A549 (cell line): ENCODE results near the gene TUBGCP2. TPM values are rescaled to one million over a fixed set of nuclear protein-coding genes. Genes with fewer than 3 reads are reported as not detected.
A peak's percentile ranks its signal among the peaks of the same experiment; 100 is the strongest.

ENCODE experiments used
- ATAC-seq, 2 experiments: fragments of 200-7000 bp in 1 of 2; fragments of >200 bp in 1 of 2; cut with Nextera tagmentation in 1 of 2; cut with Tn5 transposase in 1 of 2; 3 replicates each; pipeline versions ENCODE4 v1.8.0 to v1.9.1; 2018 to 2020; ENCODE audit warnings: mild to moderate bottlenecking in 1 of 2, moderate library complexity in 1 of 2
- CTCF ChIA-PET: fragments of 300-600 bp; sonication (Branson Sonifier 250); formaldehyde crosslinking; extraction: SDS; loops from one replicate; lab custom pipeline; 2021; ENCODE audit warnings: antibody characterized with exemption, inconsistent platforms; lab: Yijun Ruan, JAX
- POLR2A ChIA-PET: fragments of 350-600 bp; formaldehyde crosslinking; extraction: SDS; loops from one replicate; lab custom pipeline; 2021; ENCODE audit warnings: antibody characterized with exemption, inconsistent platforms; lab: Yijun Ruan, JAX
- DNase-seq, 2 experiments: peaks; one replicate each; pipeline versions ENCODE4 v3.0.0 to v3.0.0-alpha.2; 2011 to 2016; ENCODE audit warnings: low read depth in 1 of 2, low spot score in 1 of 2
- FAIRE-seq: peaks from 2 replicates; lab custom pipeline; 2011; peaks lifted over from hg19 to GRCh38; lab: Jason Lieb, UNC
- H3K27ac ChIP-seq, 2 experiments: fragments of >200 bp; sonication (Bioruptor Twin); formaldehyde crosslinking; 3 replicates each; pipeline ENCODE4 v1.5.1; 2016 to 2017
- H3K4me1 ChIP-seq: fragments of >200 bp; sonication (Bioruptor Twin); formaldehyde crosslinking; 3 replicates; pipeline ENCODE4 v1.6.1; 2016
- H3K4me2 ChIP-seq: fragments of >200 bp; sonication (Bioruptor Twin); formaldehyde crosslinking; 3 replicates; pipeline ENCODE4 v1.6.1; 2016
- H3K4me3 ChIP-seq: fragments of >200 bp; sonication (Bioruptor Twin); formaldehyde crosslinking; 3 replicates; pipeline ENCODE4 v1.5.1; 2016
- H3K9me3 ChIP-seq: fragments of >200 bp; sonication (Bioruptor Twin); formaldehyde crosslinking; 3 replicates; pipeline ENCODE4 v1.6.1; 2016
- BHLHE40 ChIP-seq: IDR thresholded peaks from 2 replicates; pipeline ENCODE4 v1.6.1; 2012; ENCODE audit warnings: low read depth, low read length, inconsistent platforms
- CHD2 ChIP-seq: fragments of 150-350 bp; IDR thresholded peaks from 2 replicates; pipeline ENCODE4 v1.6.1; 2014; ENCODE audit warnings: low read length; ENCODE audit not compliant: partially characterized antibody
- CHD4 ChIP-seq: fragments of 200-600 bp; sonication (generic); IDR thresholded peaks from 2 replicates; pipeline ENCODE4 v1.6.1; 2016; ENCODE audit warnings: antibody characterized with exemption, mild to moderate bottlenecking, borderline replicate concordance
- ESRRA ChIP-seq: fragments of 150-350 bp; IDR thresholded peaks from 2 replicates; pipeline ENCODE4 v1.6.1; 2014; ENCODE audit warnings: mild to moderate bottlenecking, low read length, borderline replicate concordance
- FOSB ChIP-seq: fragments of 250-450 bp; sonication (Bioruptor Pico); IDR thresholded peaks from 2 replicates; pipeline ENCODE4 v1.5.0; 2020; ENCODE audit warnings: mild to moderate bottlenecking, moderate library complexity
- FOXS1 ChIP-seq: fragments of 250-450 bp; sonication (Bioruptor Pico); IDR thresholded peaks from 2 replicates; pipeline ENCODE4 v1.5.0; 2020; ENCODE audit warnings: mild to moderate bottlenecking, moderate library complexity
- GATA3 ChIP-seq: IDR thresholded peaks from 2 replicates; pipeline ENCODE4 v1.6.1; 2012; ENCODE audit warnings: borderline replicate concordance
- HEYL ChIP-seq: fragments of 250-450 bp; sonication (Bioruptor Pico); IDR thresholded peaks from 2 replicates; pipeline ENCODE4 v1.8.0; 2021; ENCODE audit warnings: mild to moderate bottlenecking, moderate library complexity
- HOXA7 ChIP-seq: fragments of 250-450 bp; sonication (Bioruptor Pico); IDR thresholded peaks from 2 replicates; pipeline ENCODE4 v1.5.0; 2020; ENCODE audit warnings: mild to moderate bottlenecking, moderate library complexity
- HOXB13 ChIP-seq: fragments of 250-450 bp; sonication (Bioruptor Pico); IDR thresholded peaks from 2 replicates; pipeline ENCODE4 v1.5.0; 2020; ENCODE audit warnings: low read depth, mild to moderate bottlenecking, moderate library complexity
- KDM1A ChIP-seq: fragments of 200-600 bp; sonication (generic); IDR thresholded peaks from 2 replicates; pipeline ENCODE4 v1.6.1; 2016; ENCODE audit warnings: low read depth, mild to moderate bottlenecking
- MAZ ChIP-seq: fragments of 150-350 bp; IDR thresholded peaks from 2 replicates; pipeline ENCODE4 v1.6.1; 2014; ENCODE audit warnings: antibody characterized with exemption, low read depth, low read length, borderline replicate concordance
- NFE2L2 ChIP-seq: fragments of 150-350 bp; conservative IDR thresholded peaks from 2 replicates; pipeline ENCODE4 v1.6.1; 2014; ENCODE audit warnings: low read length
- RNF2 ChIP-seq: fragments of 200-600 bp; sonication (generic); IDR thresholded peaks from 2 replicates; pipeline ENCODE4 v1.6.1; 2016; ENCODE audit warnings: low read depth, mild to moderate bottlenecking, antibody characterized with exemption, moderate library complexity, borderline replicate concordance
- SMC3 ChIP-seq: fragments of >200 bp; sonication (Bioruptor Twin); formaldehyde crosslinking; IDR thresholded peaks from 3 replicates; pipeline ENCODE4 v1.6.1; 2018; ENCODE audit warnings: inconsistent platforms
- TFCP2L1 ChIP-seq: fragments of 250-450 bp; sonication (Bioruptor Pico); IDR thresholded peaks from 2 replicates; pipeline ENCODE4 v1.5.0; 2021; ENCODE audit warnings: mild to moderate bottlenecking
- TP53 ChIP-seq: fragments of 250-450 bp; sonication (Bioruptor Pico); IDR thresholded peaks from 2 replicates; pipeline ENCODE4 v1.5.0; 2021; ENCODE audit warnings: mild to moderate bottlenecking, moderate library complexity
- ZC3H11A ChIP-seq: fragments of 450-650 bp; IDR thresholded peaks from 2 replicates; pipeline ENCODE4 v1.6.1; 2014; ENCODE audit warnings: antibody characterized with exemption, mild to moderate bottlenecking
- ZFP36 ChIP-seq: fragments of 450-650 bp; IDR thresholded peaks from 2 replicates; pipeline ENCODE4 v1.6.1; 2014; ENCODE audit warnings: borderline replicate concordance; ENCODE audit not compliant: partially characterized antibody
- ZNF302 ChIP-seq: fragments of 250-450 bp; sonication (Bioruptor Pico); IDR thresholded peaks from 2 replicates; pipeline ENCODE4 v1.9.0; 2021; ENCODE audit warnings: inconsistent platforms, mild to moderate bottlenecking, moderate library complexity
- ZSCAN20 ChIP-seq: fragments of 250-450 bp; sonication (Bioruptor Pico); IDR thresholded peaks from 2 replicates; pipeline ENCODE4 v1.8.0; 2022; ENCODE audit warnings: mild to moderate bottlenecking, moderate library complexity
- WGBS: methylation state at CpG from one replicate; pipeline ENCODE4 v1.1.6; 2017; ENCODE audit errors: missing lambda C conversion rate; 5-methylcytosine and 5-hydroxymethylcytosine counted together
- polyA plus RNA-seq, 4 experiments: library from polyadenylated mRNA; depleted of rRNA in 3 of 4; stranded (reverse); fragments of >200 nt; fragmentation: RNase III in 1 of 4; extraction: RNeasy Plus Mini Kit Qiagen cat#74134 plus additional on column Dnase treatment in 1 of 4; gene quantifications; 2 replicates in 3 of 4; 3 replicates in 1 of 4; pipeline ENCODE4 v1.2.3, GENCODE V29; 2011 to 2017
- TF ChIP-seq, protein P1 (sequence below): IDR thresholded peaks from 2 replicates; pipeline ENCODE4 v1.6.1; 2012
- TF ChIP-seq, protein P2 (sequence below): IDR thresholded peaks from 2 replicates; pipeline ENCODE4 v1.6.1; 2012; ENCODE audit warnings: low read depth, borderline replicate concordance
- TF ChIP-seq, protein P3 (sequence below): fragments of >200 bp; sonication (Bioruptor Twin); formaldehyde crosslinking; IDR thresholded peaks from 2 replicates; pipeline ENCODE4 v1.6.1; 2016
- TF ChIP-seq, protein P4 (sequence below): fragments of >200 bp; sonication (Bioruptor Twin); formaldehyde crosslinking; IDR thresholded peaks from 3 replicates; pipeline ENCODE4 v1.5.1; 2016
- TF ChIP-seq, protein P5 (sequence below): fragments of 450-650 bp; IDR thresholded peaks from 2 replicates; pipeline ENCODE4 v1.6.1; 2014; ENCODE audit warnings: antibody characterized with exemption
- TF ChIP-seq, protein P6 (sequence below): fragments of 250-450 bp; sonication (Bioruptor Pico); IDR thresholded peaks from 2 replicates; pipeline ENCODE4 v1.5.0; 2020; ENCODE audit warnings: low read depth, mild to moderate bottlenecking, moderate library complexity
- TF ChIP-seq, protein P7 (sequence below): fragments of 200-600 bp; sonication (generic); IDR thresholded peaks from 2 replicates; pipeline ENCODE4 v1.6.1; 2016; ENCODE audit warnings: antibody characterized with exemption, mild to moderate bottlenecking, moderate library complexity

Gene TUBGCP2
- polyA plus RNA-seq, 2 of the 4 experiments (the other 2 are of a cell fraction), result 33.6 to 44.5 TPM

DNA sequence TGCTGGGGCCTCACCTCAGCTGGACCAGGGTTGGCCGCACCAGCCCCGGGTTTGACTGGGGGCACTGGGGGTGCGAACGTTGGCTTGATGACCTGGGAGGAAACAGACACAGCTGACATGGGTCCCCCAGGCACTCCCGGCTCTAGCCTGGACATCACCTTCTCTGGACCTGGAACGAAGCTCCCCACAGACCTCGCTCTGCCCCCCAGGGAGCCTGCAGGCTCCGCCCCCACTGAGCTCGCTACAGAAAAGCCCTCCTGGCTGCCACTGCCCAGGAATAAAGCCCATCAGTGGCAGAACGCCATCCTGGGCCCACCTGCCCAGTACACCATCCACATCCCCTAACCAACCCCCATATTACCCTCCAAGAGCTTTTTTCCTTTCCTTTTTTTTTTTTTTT is 45.0 kb downstream of the TUBGCP2 start:
- DNase-seq, result no peak
- TF ChIP-seq RNF2 (no peak), HEYL (CRISPR knock-in tag) (no peak), ZFP36 (no peak), NFE2L2 (no peak), HOXA7 (CRISPR knock-in tag) (no peak), CHD2 (no peak), FOSB (CRISPR knock-in tag) (no peak), SMC3 (no peak), ESRRA (no peak), MAZ (no peak), CHD4 (no peak), ZSCAN20 (CRISPR knock-in tag) (no peak), TFCP2L1 (no peak), TP53 (CRISPR knock-in tag) (no peak)
- TF ChIP-seq, protein P1, sequence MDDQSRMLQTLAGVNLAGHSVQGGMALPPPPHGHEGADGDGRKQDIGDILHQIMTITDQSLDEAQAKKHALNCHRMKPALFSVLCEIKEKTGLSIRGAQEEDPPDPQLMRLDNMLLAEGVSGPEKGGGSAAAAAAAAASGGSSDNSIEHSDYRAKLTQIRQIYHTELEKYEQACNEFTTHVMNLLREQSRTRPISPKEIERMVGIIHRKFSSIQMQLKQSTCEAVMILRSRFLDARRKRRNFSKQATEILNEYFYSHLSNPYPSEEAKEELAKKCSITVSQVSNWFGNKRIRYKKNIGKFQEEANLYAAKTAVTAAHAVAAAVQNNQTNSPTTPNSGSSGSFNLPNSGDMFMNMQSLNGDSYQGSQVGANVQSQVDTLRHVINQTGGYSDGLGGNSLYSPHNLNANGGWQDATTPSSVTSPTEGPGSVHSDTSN, result no peak
- TF ChIP-seq, protein P2, sequence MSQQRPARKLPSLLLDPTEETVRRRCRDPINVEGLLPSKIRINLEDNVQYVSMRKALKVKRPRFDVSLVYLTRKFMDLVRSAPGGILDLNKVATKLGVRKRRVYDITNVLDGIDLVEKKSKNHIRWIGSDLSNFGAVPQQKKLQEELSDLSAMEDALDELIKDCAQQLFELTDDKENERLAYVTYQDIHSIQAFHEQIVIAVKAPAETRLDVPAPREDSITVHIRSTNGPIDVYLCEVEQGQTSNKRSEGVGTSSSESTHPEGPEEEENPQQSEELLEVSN, result no peak
- TF ChIP-seq, protein P3, sequence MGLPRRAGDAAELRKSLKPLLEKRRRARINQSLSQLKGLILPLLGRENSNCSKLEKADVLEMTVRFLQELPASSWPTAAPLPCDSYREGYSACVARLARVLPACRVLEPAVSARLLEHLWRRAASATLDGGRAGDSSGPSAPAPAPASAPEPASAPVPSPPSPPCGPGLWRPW, result no peak
- TF ChIP-seq, protein P4, sequence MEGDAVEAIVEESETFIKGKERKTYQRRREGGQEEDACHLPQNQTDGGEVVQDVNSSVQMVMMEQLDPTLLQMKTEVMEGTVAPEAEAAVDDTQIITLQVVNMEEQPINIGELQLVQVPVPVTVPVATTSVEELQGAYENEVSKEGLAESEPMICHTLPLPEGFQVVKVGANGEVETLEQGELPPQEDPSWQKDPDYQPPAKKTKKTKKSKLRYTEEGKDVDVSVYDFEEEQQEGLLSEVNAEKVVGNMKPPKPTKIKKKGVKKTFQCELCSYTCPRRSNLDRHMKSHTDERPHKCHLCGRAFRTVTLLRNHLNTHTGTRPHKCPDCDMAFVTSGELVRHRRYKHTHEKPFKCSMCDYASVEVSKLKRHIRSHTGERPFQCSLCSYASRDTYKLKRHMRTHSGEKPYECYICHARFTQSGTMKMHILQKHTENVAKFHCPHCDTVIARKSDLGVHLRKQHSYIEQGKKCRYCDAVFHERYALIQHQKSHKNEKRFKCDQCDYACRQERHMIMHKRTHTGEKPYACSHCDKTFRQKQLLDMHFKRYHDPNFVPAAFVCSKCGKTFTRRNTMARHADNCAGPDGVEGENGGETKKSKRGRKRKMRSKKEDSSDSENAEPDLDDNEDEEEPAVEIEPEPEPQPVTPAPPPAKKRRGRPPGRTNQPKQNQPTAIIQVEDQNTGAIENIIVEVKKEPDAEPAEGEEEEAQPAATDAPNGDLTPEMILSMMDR, result no peak
- TF ChIP-seq, protein P5, sequence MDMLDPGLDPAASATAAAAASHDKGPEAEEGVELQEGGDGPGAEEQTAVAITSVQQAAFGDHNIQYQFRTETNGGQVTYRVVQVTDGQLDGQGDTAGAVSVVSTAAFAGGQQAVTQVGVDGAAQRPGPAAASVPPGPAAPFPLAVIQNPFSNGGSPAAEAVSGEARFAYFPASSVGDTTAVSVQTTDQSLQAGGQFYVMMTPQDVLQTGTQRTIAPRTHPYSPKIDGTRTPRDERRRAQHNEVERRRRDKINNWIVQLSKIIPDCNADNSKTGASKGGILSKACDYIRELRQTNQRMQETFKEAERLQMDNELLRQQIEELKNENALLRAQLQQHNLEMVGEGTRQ, result no peak
- TF ChIP-seq, protein P6, sequence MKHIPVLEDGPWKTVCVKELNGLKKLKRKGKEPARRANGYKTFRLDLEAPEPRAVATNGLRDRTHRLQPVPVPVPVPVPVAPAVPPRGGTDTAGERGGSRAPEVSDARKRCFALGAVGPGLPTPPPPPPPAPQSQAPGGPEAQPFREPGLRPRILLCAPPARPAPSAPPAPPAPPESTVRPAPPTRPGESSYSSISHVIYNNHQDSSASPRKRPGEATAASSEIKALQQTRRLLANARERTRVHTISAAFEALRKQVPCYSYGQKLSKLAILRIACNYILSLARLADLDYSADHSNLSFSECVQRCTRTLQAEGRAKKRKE, result no peak
- no peak for FAIRE-seq
- H3K9me3 ChIP-seq, result no peaks in the 10 kb centered on the region
- no peak overlapping the region for H3K4me3 ChIP-seq
- ATAC-seq, result no peak
- no peak overlapping the region for H3K4me2 ChIP-seq
- peaks cover 46% of the 10 kb centered on the region for H3K4me1 ChIP-seq
- CTCF ChIA-PET, result interaction anchor here (1.4 to 2.9 kb wide), 4 partner anchors 11 to 66 kb away, joined by 4 to 9 read pairs (median 6); no protein-coding TSS in a partner anchor
- H3K27ac ChIP-seq, result no peak overlapping the region
- 93% methylated on average over 10 of the region's 10 CpGs for WGBS
- POLR2A ChIA-PET, result no interaction called here

DNA sequence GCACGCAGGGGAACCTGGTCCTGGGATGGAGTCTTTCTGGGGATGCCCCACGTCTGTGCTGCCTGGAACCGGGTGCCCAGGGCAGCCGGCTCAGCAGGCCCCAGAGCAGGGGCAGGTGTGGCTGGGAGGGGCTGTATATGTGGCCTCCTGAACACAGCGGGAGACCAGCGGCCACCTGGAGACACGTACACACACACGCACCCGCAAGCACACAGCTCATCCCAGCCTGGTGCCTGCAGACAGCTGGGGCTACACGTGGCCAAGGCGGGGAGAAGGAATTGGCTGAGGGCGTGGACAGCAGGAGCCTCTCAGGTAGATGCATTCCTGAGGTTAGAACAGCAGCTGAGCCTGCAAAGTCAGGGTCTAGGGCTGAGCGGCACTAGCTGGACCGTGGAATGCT is 46.0 kb downstream of the TUBGCP2 start:
- ATAC-seq (no peak), DNase-seq (no peak), FAIRE-seq (no peak)
- POLR2A ChIA-PET, result no interaction called here
- Histone ChIP-seq H3K9me3 (no peaks in the 10 kb centered on the region), H3K4me2 (peak overlapping the region; percentile 72), H3K4me3 (no peak overlapping the region), H3K4me1 (peaks cover 56% of the 10 kb centered on the region), H3K27ac (no peak overlapping the region)
- CTCF ChIA-PET, result interaction anchor here (0.7 to 2.9 kb wide), 5 partner anchors 8 to 119 kb away, joined by 3 to 9 read pairs (median 5); no protein-coding TSS in a partner anchor
- WGBS, result 84% methylated on average over 12 of the region's 14 CpGs
- TF ChIP-seq BHLHE40, result no peak
- TF ChIP-seq MAZ, result no peak
- no peak for TF ChIP-seq CHD4
- no peak for TF ChIP-seq KDM1A
- TF ChIP-seq ZNF302 (CRISPR knock-in tag), result no peak
- no peak for TF ChIP-seq TFCP2L1
- no peak for TF ChIP-seq TP53 (CRISPR knock-in tag)
- no peak for TF ChIP-seq GATA3
- no peak for TF ChIP-seq FOXS1 (CRISPR knock-in tag)
- no peak for TF ChIP-seq NFE2L2
- TF ChIP-seq, protein P7, sequence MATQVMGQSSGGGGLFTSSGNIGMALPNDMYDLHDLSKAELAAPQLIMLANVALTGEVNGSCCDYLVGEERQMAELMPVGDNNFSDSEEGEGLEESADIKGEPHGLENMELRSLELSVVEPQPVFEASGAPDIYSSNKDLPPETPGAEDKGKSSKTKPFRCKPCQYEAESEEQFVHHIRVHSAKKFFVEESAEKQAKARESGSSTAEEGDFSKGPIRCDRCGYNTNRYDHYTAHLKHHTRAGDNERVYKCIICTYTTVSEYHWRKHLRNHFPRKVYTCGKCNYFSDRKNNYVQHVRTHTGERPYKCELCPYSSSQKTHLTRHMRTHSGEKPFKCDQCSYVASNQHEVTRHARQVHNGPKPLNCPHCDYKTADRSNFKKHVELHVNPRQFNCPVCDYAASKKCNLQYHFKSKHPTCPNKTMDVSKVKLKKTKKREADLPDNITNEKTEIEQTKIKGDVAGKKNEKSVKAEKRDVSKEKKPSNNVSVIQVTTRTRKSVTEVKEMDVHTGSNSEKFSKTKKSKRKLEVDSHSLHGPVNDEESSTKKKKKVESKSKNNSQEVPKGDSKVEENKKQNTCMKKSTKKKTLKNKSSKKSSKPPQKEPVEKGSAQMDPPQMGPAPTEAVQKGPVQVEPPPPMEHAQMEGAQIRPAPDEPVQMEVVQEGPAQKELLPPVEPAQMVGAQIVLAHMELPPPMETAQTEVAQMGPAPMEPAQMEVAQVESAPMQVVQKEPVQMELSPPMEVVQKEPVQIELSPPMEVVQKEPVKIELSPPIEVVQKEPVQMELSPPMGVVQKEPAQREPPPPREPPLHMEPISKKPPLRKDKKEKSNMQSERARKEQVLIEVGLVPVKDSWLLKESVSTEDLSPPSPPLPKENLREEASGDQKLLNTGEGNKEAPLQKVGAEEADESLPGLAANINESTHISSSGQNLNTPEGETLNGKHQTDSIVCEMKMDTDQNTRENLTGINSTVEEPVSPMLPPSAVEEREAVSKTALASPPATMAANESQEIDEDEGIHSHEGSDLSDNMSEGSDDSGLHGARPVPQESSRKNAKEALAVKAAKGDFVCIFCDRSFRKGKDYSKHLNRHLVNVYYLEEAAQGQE, result no peak
- no peak for TF ChIP-seq ZFP36
- TF ChIP-seq ZC3H11A, result no peak
- TF ChIP-seq HOXB13 (CRISPR knock-in tag), result no peak
- TF ChIP-seq, protein P3, result no peak
